ENCODE results near the gene TUBB8.
"Not testable (repeated sequence)": the region's sequence is repeated elsewhere in the genome, so short reads cannot be mapped to it uniquely, and the experiment has no call there.

TUBB8 gene

GRCh38 chr10:48996-49395, at the start of gene TUBB8:
Gene TUBB8 (minus strand): TSS chr10:49296. CDS start chr10:49238, 58 bp downstream.
- DNase-seq = no peak

- no peak for DNase-seq
These were observed 47.4 kb upstream of the TUBB8 start for GRCh38 chr10:96466-96865.

- no peak for DNase-seq
These were observed 46.4 kb upstream of the TUBB8 start for GRCh38 chr10:95356-96115.

GRCh38 chr10:94613-95012, 45.5 kb upstream of the TUBB8 start:
- DNase-seq = no peak

- DNase-seq = no peak
These were observed 43.8 kb upstream of the TUBB8 start for GRCh38 chr10:92846-93245.

GRCh38 chr10:92153-92552, 43.1 kb upstream of the TUBB8 start:
- no peak for DNase-seq

- no peak for DNase-seq
These were observed 42.2 kb upstream of the TUBB8 start for GRCh38 chr10:91313-91712.

GRCh38 chr10:90161-90560, 41.1 kb upstream of the TUBB8 start:
- DNase-seq = no peak

- DNase-seq = no peak
These were observed 40.2 kb upstream of the TUBB8 start for GRCh38 chr10:89248-89647.

- DNase-seq = no peak
These were observed 39.2 kb upstream of the TUBB8 start for GRCh38 chr10:88253-88652.

GRCh38 chr10:87177-88080, 38.3 kb upstream of the TUBB8 start:
- DNase-seq = no peak

- DNase-seq = no peak
These were observed 36.9 kb upstream of the TUBB8 start for GRCh38 chr10:86031-86430.

GRCh38 chr10:85044-85443, 35.9 kb upstream of the TUBB8 start:
- DNase-seq = no peak

GRCh38 chr10:83930-84530, 34.9 kb upstream of the TUBB8 start:
- DNase-seq = no peak

GRCh38 chr10:80477-81105, 31.5 kb upstream of the TUBB8 start:
- DNase-seq = no peak

- no peak for DNase-seq
These were observed 30.6 kb upstream of the TUBB8 start for GRCh38 chr10:79532-80215.

- DNase-seq = no peak
These were observed 29.5 kb upstream of the TUBB8 start for GRCh38 chr10:78556-78955.

- DNase-seq = not testable (repeated sequence)
These were observed 25.1 kb upstream of the TUBB8 start for GRCh38 chr10:74266-74621.

GRCh38 chr10:73543-74265, 24.6 kb upstream of the TUBB8 start:
- DNase-seq = peak; percentile 12

GRCh38 chr10:68156-68555, 19.1 kb upstream of the TUBB8 start:
- DNase-seq = not testable (repeated sequence)

GRCh38 chr10:49926-50325, 830 bp upstream of the TUBB8 start:
- not testable (repeated sequence) for DNase-seq

- not testable (repeated sequence) for DNase-seq
These were observed 1.2 kb downstream of the TUBB8 start for GRCh38 chr10:47864-48263.
